Midbrain (tissue), 1 donor: ENCODE measurements around the gene STX12.
A peak's percentile ranks its signal among the peaks of the same experiment; 100 is the strongest.
"Not testable (repeated sequence)": the region's sequence is repeated elsewhere in the genome, so short reads cannot be mapped to it uniquely, and the experiment has no call there.

Experiments
- DNase-seq: peaks from one replicate; lab custom pipeline; 2025; lab: John Stamatoyannopoulos, UW

The STX12 gene

GRCh38 chr1:27868932-27869718 lies 96.1 kb downstream of the STX12 start:
- no peak for DNase-seq

DNA sequence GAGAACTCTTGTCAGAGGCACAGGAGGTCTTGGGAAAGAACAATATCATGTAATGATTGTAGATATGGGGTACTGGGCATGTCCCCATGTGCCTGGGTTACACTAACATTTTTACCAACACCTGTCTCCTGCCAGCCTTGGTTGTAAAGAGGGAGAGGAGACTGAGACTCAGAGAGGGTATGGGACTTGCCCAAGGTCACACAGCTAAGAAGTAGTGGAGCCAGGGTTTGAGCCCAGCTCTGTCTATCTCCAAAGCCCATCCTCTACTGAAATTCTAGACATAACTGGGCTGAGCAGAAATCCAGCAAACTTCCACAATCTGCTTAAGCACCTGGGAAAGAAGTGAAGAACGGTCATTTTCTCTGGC lies 96.7 kb downstream of the STX12 start:
- DNase-seq, result no peak

- not testable (repeated sequence) for DNase-seq
Observed at GRCh38 chr1:27871076-27871475, 98.1 kb downstream of the STX12 start.

DNA sequence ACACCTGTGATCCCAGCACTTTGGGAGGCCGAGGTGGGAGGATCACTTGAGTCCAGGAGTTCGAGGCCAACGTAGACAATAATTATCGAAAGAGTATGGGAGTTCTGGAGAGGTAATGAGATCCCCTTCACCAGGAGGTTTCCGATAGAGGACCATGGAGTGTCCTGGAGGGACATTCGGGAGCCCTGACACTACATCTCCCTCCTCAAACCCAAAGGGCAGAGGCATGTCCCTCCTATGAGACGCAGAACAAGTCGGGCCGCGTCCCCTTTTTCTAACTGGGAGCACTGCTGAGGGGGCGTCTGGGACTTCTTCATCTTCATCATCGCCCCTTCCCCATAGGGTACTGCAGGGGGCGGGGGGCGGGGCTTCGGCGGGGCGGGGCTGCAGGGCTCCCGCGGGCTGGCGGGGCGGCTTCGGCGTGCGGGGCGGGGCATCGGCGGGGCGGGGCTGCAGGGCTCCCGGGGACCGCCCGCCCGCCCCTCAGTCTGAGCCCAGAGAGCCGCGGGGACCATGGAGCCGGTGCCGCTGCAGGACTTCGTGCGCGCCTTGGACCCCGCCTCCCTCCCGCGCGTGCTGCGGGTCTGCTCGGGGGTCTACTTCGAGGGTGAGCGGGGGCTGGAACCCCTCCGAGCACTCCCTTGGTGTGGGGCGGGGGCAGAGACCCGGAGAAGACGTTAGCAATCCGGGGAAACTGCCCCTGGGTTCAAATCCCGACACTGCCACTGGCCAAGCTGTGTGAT lies 99.2 kb downstream of the STX12 start, which contains the start of gene THEMIS2:
TSS of gene THEMIS2 (plus strand) at position 486 of the 743 bp plus-strand sequence. CDS start at position 514, 28 bp downstream.
- peak; percentile 45 for DNase-seq

GRCh38 chr1:27872802-27873551 lies 100.0 kb downstream of the STX12 start:
- no peak for DNase-seq

- DNase-seq, result no peak
Observed at GRCh38 chr1:27873671-27874384, 100.8 kb downstream of the STX12 start.
